Measurements from ENCODE around the gene ZNF746. TPM values are rescaled to one million over a fixed set of nuclear protein-coding genes. Genes with fewer than 3 reads are reported as not detected.
"Not testable (repeated sequence)": the region's sequence is repeated elsewhere in the genome, so short reads cannot be mapped to it uniquely, and the experiment has no call there.

Gene ZNF746
- total and polyA plus RNA-seq, 2 donors (not counting 3 experiments of a cell fraction or from before 2014, with no cell fraction given) = 10.5 to 20.8 TPM

GRCh38 chr7:149446026-149446425 lies 51.6 kb downstream of the ZNF746 start:
- H2AFZ ChIP-seq (ENCODE audit: low read depth, low read length); FAIRE-seq; H3K4me1 ChIP-seq (ENCODE audit: control insufficient read depth, extremely low read depth, insufficient read depth, low read length); POLR2A ChIA-PET; intact Hi-C loops (cut with micrococcal nuclease); dilution Hi-C loops (cut with MboI; ENCODE audit: extremely low pct_ligation_motif_present, low sequenced_read_pairs); H3K9me1 ChIP-seq (replicated peaks; ENCODE audit: control insufficient read depth, extremely low read depth, insufficient read depth, low read length); BruUV-seq (replicated peaks); CTCF ChIA-PET; H3K27ac ChIP-seq (ENCODE audit: insufficient read depth, low read depth, low read length); DNase-seq (ENCODE audit: low read depth, low spot score); H3K79me2 ChIP-seq (ENCODE audit: control insufficient read depth, insufficient read depth, low read length); H3K4me3 ChIP-seq (replicated peaks in 1 of 3; ENCODE audit: insufficient read depth in 1 of 3, low read depth in 1 of 3, low read length in 3 of 3); H3K27me3 ChIP-seq (ENCODE audit: control insufficient read depth in 2 of 2, insufficient read depth in 2 of 2, low read length in 2 of 2); H3K9ac ChIP-seq (replicated peaks; ENCODE audit: extremely low read depth, insufficient read depth, low read length); H3K9me3 ChIP-seq (replicated peaks; ENCODE audit: control insufficient read depth, insufficient read depth, low read length); H4K20me1 ChIP-seq (replicated peaks; ENCODE audit: control insufficient read depth, extremely low read depth, insufficient read depth, low read length); H3K4me2 ChIP-seq (ENCODE audit: insufficient read depth, low read length): not testable (repeated sequence)
- peaks cover 17 to 25% of the 10 kb centered on the region in 2 experiments for H3K36me3 ChIP-seq (ENCODE audit: control insufficient read depth in 2 of 2, extremely low read depth in 1 of 2, insufficient read depth in 2 of 2, low read length in 2 of 2)

GRCh38 chr7:149444287-149444686 lies 53.3 kb downstream of the ZNF746 start:
- H3K4me3 ChIP-seq (replicated peaks in 1 of 3; ENCODE audit: insufficient read depth in 1 of 3, low read depth in 1 of 3, low read length in 3 of 3) = no peak overlapping the region
- no peaks in the 10 kb centered on the region for H3K27me3 ChIP-seq (ENCODE audit: control insufficient read depth in 2 of 2, insufficient read depth in 2 of 2, low read length in 2 of 2)
- TF ChIP-seq MYC (IDR thresholded peaks at IDR 0.05; ENCODE audit: low read depth, low read length) (no peak), FOS (IDR thresholded peaks at IDR 0.05; ENCODE audit: borderline replicate concordance, insufficient read depth, low read length) (no peak), GATA2 (IDR thresholded peaks at IDR 0.05; ENCODE audit: insufficient read depth, insufficient read length, low read depth, low read length) (no peak), POLR2A (IDR thresholded peaks at IDR 0.05; ENCODE audit: low read depth, low read length) (no peak), EZH2 (IDR thresholded peaks at IDR 0.05; ENCODE audit: borderline replicate concordance, low read depth, low read length, severe bottlenecking) (no peak), MAX (IDR thresholded peaks at IDR 0.05; ENCODE audit: insufficient read depth, insufficient read length) (no peak), POLR2AphosphoS5 (IDR thresholded peaks at IDR 0.05; ENCODE audit: insufficient read depth, low read depth, low read length) (no peak)
- DNase-seq (ENCODE audit: low read depth, low spot score) = no peak
- ChIA-PET CTCF (no interaction called here), POLR2A (no interaction called here)
- no peaks in the 10 kb centered on the region for H4K20me1 ChIP-seq (replicated peaks; ENCODE audit: control insufficient read depth, extremely low read depth, insufficient read depth, low read length)
- no peaks in the 10 kb centered on the region for H3K4me1 ChIP-seq (ENCODE audit: control insufficient read depth, extremely low read depth, insufficient read depth, low read length)
- no peak overlapping the region for H3K27ac ChIP-seq (ENCODE audit: insufficient read depth, low read depth, low read length)
- no peaks in the 10 kb centered on the region for H3K9me3 ChIP-seq (replicated peaks; ENCODE audit: control insufficient read depth, insufficient read depth, low read length)
- dilution Hi-C loops (cut with MboI; ENCODE audit: extremely low pct_ligation_motif_present, low sequenced_read_pairs) (no loop called here), intact Hi-C loops (cut with micrococcal nuclease) (no loop called here)
- H3K4me2 ChIP-seq (ENCODE audit: insufficient read depth, low read length) = no peak overlapping the region
- H3K9ac ChIP-seq (replicated peaks; ENCODE audit: extremely low read depth, insufficient read depth, low read length) = no peak overlapping the region
- no TSS peak for BruUV-seq (replicated peaks)
- no peaks in the 10 kb centered on the region for H3K9me1 ChIP-seq (replicated peaks; ENCODE audit: control insufficient read depth, extremely low read depth, insufficient read depth, low read length)
- no peaks in the 10 kb centered on the region for H3K79me2 ChIP-seq (ENCODE audit: control insufficient read depth, insufficient read depth, low read length)
- FAIRE-seq = no peak
- H3K36me3 ChIP-seq (ENCODE audit: control insufficient read depth in 2 of 2, extremely low read depth in 1 of 2, insufficient read depth in 2 of 2, low read length in 2 of 2) = peaks cover 5 to 10% of the 10 kb centered on the region in 2 experiments
- H2AFZ ChIP-seq (ENCODE audit: low read depth, low read length) = no peak overlapping the region
